GM15510 (cell line): Measurements from ENCODE around the gene DOCK2.

Experiments used
- POLR2A ChIP-seq: IDR thresholded peaks from 3 replicates; pipeline ENCODE4 v1.6.1; 2011; ENCODE audit warnings: borderline replicate concordance; ENCODE audit not compliant: insufficient read length; ENCODE audit errors: extremely low read depth

Gene DOCK2

DNA sequence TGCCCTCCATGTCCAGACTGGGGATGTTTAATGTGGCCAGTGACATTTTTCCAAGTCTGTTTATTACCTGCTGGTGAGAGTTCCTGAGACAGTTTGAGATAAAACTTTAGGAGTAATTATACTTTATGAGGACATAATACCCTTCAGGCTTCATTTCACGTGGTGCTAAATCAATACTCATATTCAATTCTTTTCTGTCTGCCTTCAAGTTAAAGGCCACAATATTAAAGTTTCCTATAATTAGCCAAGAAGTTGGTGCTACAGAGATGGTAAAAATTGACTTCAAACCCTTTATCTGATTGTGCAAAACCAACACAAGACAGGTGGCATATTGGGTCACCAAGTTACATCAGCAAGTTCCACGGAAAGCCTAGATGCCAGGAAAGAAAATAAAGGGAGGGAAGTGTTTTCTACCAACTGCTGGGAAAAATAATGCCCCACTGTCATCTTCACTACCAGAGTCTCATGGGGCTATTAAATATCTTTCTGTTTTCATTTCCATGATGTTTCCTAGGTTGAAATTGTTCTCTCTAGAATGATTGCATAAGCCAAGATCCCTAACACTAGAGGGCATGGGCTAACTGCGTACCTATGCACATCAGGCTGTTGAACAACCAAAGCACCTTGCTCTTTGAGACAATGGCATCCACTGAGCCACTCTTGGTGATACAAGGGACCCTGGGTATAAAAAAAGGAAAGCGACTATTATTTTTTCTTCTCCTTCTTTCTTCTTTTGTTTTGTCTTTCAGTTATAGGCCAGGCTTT, 274.6 kb downstream of the DOCK2 start:
- no peak for TF ChIP-seq POLR2A

DNA sequence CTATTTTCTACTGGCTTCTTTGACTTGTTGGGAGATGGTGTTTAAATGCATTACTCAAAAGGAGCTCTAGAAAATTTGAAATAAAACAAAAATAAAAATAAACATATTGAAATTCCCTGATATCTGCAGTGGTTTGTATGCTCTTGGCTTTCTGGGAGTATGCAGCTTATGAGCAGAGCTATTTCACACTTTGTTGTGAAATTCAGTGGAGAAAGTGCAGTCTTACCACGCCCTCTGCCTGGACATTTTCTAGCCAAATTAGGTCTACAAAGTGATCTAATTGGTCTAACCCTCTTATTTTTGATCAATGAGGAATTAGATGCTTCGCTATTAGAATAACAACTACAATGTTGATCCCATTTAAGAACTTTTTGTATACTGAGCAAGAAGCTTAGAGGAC, 276.4 kb downstream of the DOCK2 start:
- TF ChIP-seq POLR2A: no peak

GRCh38 chr5:169914766-169915165, 277.7 kb downstream of the DOCK2 start:
- TF ChIP-seq POLR2A: no peak

GRCh38 chr5:169917500-169917899, 280.4 kb downstream of the DOCK2 start:
- no peak for TF ChIP-seq POLR2A

GRCh38 chr5:169918228-169918627, 281.2 kb downstream of the DOCK2 start:
- no peak for TF ChIP-seq POLR2A

DNA sequence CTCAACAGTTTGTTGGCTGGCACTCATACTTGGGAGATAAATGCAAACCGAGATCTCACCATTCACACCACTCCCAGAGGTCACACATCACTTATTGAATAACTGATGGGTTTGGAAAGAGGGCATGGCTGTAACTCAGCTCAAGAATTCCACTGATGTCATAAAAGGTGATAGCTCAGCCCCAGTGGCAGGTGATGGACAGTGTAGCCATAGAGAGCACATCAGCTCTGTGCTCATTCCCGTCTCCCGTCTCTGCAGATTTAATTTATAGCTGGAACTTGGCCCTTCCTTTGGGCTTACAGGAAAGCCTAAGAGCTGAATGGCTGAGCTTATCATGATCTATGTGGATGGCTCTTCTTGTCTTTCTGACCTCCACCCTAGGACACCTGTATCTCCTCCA, 283.4 kb downstream of the DOCK2 start:
- TF ChIP-seq POLR2A: no peak

GRCh38 chr5:169921384-169921783, 284.3 kb downstream of the DOCK2 start:
- TF ChIP-seq POLR2A: no peak

- TF ChIP-seq POLR2A: no peak
Observed at GRCh38 chr5:169921949-169922348, 284.9 kb downstream of the DOCK2 start.

DNA sequence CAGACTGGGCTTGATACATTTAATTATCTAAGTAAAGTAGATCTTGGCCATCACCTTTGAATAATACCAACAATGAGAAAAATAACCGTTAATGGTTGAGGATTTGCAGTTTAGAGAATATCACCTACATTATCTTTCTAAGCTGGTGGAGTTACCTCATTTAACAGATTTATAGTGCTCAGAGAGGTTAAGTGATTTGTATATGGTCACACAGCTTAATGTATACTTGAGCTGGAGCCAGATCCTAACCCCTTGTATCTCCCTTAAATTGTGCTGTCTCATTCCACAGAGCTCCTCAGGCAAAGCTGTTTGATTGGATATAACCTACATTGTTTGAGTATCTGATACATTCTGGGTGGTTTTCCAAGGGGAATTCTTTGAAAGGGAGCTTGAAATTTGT, 285.4 kb downstream of the DOCK2 start:
- TF ChIP-seq POLR2A: no peak

GRCh38 chr5:169923988-169924387, 286.9 kb downstream of the DOCK2 start:
- TF ChIP-seq POLR2A: no peak

DNA sequence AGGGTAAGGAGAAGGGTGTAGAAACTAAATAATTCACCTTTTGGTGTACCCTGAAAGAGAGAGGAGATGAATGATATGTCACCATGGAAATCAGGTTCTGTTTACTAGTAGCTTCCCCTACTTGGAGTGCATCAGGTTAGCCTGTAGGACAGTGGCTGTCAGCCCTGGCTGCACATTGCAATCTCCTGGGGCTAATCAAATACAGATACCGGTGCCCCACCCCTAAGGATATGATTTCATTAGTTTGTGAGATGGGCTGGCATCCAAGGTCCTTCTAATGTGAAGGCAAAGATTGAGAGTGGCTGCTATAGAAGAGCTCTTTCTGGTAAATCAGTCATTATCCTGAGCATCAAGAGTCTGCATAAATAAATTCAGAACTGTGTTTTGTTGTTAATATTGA, 296.1 kb downstream of the DOCK2 start:
- TF ChIP-seq POLR2A: no peak

- no peak for TF ChIP-seq POLR2A
Observed at GRCh38 chr5:169933616-169934015, 296.5 kb downstream of the DOCK2 start.

DNA sequence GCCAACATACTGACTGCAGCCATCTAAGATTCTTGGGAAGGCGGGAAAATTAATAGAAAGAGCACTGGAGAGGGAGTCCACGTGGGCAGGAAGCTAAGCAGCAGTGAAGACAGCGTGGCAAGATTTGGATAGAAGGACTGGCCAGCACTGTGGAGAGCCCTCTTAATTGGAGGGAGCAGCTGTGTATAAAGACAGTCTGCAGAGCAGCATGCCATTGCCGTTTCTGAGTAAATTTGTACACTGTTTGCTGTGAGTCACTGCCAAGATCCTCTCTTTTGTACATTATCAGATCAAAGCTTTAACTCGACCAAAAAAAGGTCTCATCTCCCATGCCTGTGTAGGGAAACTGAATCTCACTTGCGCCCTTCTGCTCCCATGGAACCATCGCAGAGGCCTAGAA, 297.9 kb downstream of the DOCK2 start:
- TF ChIP-seq POLR2A: no peak

DNA sequence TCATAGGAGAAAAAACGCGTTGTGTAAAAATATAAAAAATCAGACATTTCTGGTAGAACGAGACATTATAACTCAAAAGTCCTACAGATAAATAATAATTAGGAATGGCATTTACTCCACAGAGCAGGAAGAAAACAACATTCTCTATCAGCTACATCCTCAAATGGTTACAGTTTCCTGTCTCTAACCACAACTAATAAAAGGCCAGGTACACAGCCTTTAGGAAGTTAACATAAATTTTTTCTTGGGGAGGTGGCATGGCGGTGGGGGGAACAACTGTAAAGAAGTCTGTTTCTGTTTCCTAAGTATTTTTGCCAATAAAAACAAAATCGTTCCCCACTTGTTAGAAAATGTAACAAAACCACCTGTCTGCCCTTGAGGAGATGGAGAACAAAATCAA, 298.7 kb downstream of the DOCK2 start:
- no peak for TF ChIP-seq POLR2A

DNA sequence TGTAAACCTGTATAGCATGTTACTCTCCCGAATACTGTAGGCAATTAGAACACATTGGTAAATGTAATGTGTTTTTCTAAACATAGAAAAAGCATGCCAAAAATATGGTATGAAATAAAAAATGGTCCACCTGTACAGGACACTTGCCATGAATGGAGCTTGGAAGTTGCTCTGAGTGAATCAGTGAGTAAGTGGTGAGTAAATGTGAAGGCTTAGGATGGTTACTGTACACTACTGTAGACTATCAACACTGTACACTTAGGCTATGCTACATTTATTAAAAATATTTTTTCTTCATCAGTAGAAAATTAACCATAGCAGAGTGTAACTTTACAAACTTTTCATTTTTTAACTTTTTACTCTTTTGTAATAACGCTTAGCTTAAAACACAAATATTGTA, 301.4 kb downstream of the DOCK2 start:
- TF ChIP-seq POLR2A: no peak

- no peak for TF ChIP-seq POLR2A
Observed at GRCh38 chr5:169939731-169940130, 302.7 kb downstream of the DOCK2 start.

DNA sequence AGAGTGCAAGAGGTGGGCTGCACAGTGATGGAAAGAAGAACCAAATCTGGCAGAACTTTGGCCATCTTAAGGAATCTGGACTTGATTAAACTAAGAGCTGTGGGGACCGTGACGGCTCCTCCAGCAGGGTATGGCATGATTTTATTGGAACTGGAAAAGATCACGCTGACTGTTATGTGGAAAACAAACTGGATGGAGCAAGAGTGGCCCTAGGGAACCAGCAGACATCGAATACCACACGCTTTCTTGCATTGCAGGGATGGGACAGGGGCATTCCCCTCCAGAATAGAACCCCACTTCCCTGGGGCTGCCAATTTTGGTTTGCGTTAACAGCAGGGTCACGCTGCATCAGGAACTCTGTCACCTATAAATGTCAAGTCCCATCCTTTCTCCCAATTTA, 304.5 kb downstream of the DOCK2 start:
- TF ChIP-seq POLR2A: no peak
